Keratinocyte (primary cell): ENCODE data around the gene URAD. TPM values are rescaled to one million over a fixed set of nuclear protein-coding genes. Genes with fewer than 3 reads are reported as not detected.

Experiments
- DNase-seq: peaks from one replicate; pipeline ENCODE4 v3.0.0-alpha.2; 2011; ENCODE audit warnings: low read depth, missing footprints, low spot score
- FAIRE-seq: peaks from 2 replicates; lab custom pipeline; 2011; peaks lifted over from hg19 to GRCh38; lab: Jason Lieb, UNC
- H2AFZ ChIP-seq: 2 replicates; pipeline ENCODE4 v1.6.0; 2012; ENCODE audit warnings: low read length, control low read depth, inconsistent platforms; ENCODE audit not compliant: control insufficient read depth
- H3K27ac ChIP-seq: 2 replicates; pipeline ENCODE4 v1.5.1; 2011; ENCODE audit warnings: low read length; ENCODE audit not compliant: control insufficient read depth, insufficient read depth
- H3K27me3 ChIP-seq: 3 replicates; pipeline ENCODE4 v1.6.0; 2011; ENCODE audit warnings: low read length; ENCODE audit not compliant: control insufficient read depth, insufficient read depth; ENCODE audit errors: extremely low read depth
- H3K36me3 ChIP-seq, 2 experiments: 2 replicates in 1 of 2; 3 replicates in 1 of 2; pipeline ENCODE4 v1.5.1; 2011; ENCODE audit warnings: low read length in 2 of 2, mild to moderate bottlenecking in 1 of 2; ENCODE audit not compliant: control insufficient read depth in 2 of 2, insufficient read depth in 2 of 2; ENCODE audit errors: extremely low read depth in 1 of 2
- H3K4me1 ChIP-seq: 3 replicates; pipeline ENCODE4 v1.5.1; 2011; ENCODE audit warnings: low read length; ENCODE audit not compliant: control insufficient read depth, insufficient read depth; ENCODE audit errors: extremely low read depth
- H3K4me2 ChIP-seq: 3 replicates; pipeline ENCODE4 v1.6.0; 2011; ENCODE audit warnings: low read depth, low read length; ENCODE audit not compliant: control insufficient read depth, insufficient read depth; ENCODE audit errors: extremely low read depth
- H3K4me3 ChIP-seq, 3 experiments: fragments of 200-600 bp in 1 of 3; sonication (generic) in 1 of 3; 2 replicates in 2 of 3; 3 replicates in 1 of 3; pipeline ENCODE4 v1.5.1; 2011 to 2016; ENCODE audit warnings: low read length in 3 of 3, mild to moderate bottlenecking in 3 of 3, control low read depth in 2 of 3, inconsistent platforms in 1 of 3, low read depth in 1 of 3, mixed read lengths in 1 of 3, mixed run types in 1 of 3, moderate library complexity in 1 of 3; ENCODE audit not compliant: control insufficient read depth in 2 of 3, insufficient read depth in 2 of 3; ENCODE audit errors: extremely low read depth in 1 of 3
- H3K79me2 ChIP-seq: 2 replicates; pipeline ENCODE4 v1.6.0; 2012; ENCODE audit warnings: low read length; ENCODE audit not compliant: control insufficient read depth, insufficient read depth
- H3K9ac ChIP-seq: 3 replicates; pipeline ENCODE4 v1.6.0; 2011; ENCODE audit warnings: low read length; ENCODE audit not compliant: control insufficient read depth, insufficient read depth; ENCODE audit errors: extremely low read depth
- H3K9me1 ChIP-seq: 3 replicates; pipeline ENCODE4 v1.6.0; 2011; ENCODE audit warnings: low read length; ENCODE audit not compliant: control insufficient read depth, insufficient read depth; ENCODE audit errors: extremely low read depth
- H3K9me3 ChIP-seq: 2 replicates; pipeline ENCODE4 v1.5.1; 2012; ENCODE audit warnings: low read depth, low read length; ENCODE audit not compliant: control insufficient read depth
- H4K20me1 ChIP-seq: 3 replicates; pipeline ENCODE4 v1.6.0; 2011; ENCODE audit warnings: low read length; ENCODE audit not compliant: control insufficient read depth, insufficient read depth; ENCODE audit errors: extremely low read depth
- CTCF ChIP-seq, 3 experiments: IDR thresholded peaks in 1 of 3; conservative IDR thresholded peaks in 1 of 3; optimal IDR thresholded peaks in 1 of 3; 2 replicates in 2 of 3; 3 replicates in 1 of 3; pipeline versions ENCODE3 to v1.5.1; 2011; ENCODE audit warnings: low read length in 3 of 3, mild to moderate bottlenecking in 3 of 3, moderate library complexity in 2 of 3, control low read depth in 1 of 3, inconsistent platforms in 1 of 3; ENCODE audit not compliant: insufficient read depth in 2 of 3; ENCODE audit errors: extremely low read depth in 1 of 3
- EZH2 ChIP-seq: IDR thresholded peaks from one replicate; pipeline ENCODE4 v1.6.1; 2012; ENCODE audit warnings: inconsistent platforms, mild to moderate bottlenecking, low read length, moderate library complexity
- dilution Hi-C: fragments of 300-500 bp; cut with MboI; formaldehyde crosslinking; loops from one replicate; pipeline ENCODE4 v1.7.0; 2020; ENCODE audit warnings: low sequenced_read_pairs; ENCODE audit not compliant: extremely low pct_ligation_motif_present
- polyA plus RNA-seq, 5 experiments: library from polyadenylated mRNA; depleted of rRNA in 3 of 5; stranded (reverse) in 3 of 5; stranded (forward) in 1 of 5; unstranded in 1 of 5; fragments of >200 nt; gene quantifications; 1 replicate in 1 of 5; 2 replicates in 3 of 5; 3 replicates in 1 of 5; pipeline versions ENCODE4 v1.2.1 to v1.2.3, GENCODE V29; 2011 to 2012; ENCODE audit warnings: missing spikeins in 2 of 5, low read depth in 1 of 5, low replicate concordance in 1 of 5

Gene URAD
- polyA plus RNA-seq, 1 donor (not counting 4 experiments of a cell fraction or from before 2014, with no cell fraction given) = not detected

GRCh38 chr13:27961227-27962085 is 27.0 kb downstream of the URAD start:
- H3K27ac ChIP-seq = no peak overlapping the region
- H3K79me2 ChIP-seq = no peaks in the 10 kb centered on the region
- no peak for DNase-seq
- no peaks in the 10 kb centered on the region for H4K20me1 ChIP-seq
- TF ChIP-seq EZH2 = peak; percentile 39
- no peak for TF ChIP-seq CTCF (optimal IDR thresholded peaks at IDR 0.05 in 1 of 3, IDR thresholded peaks at IDR 0.05 in 1 of 3, conservative IDR thresholded peaks at IDR 0.05 in 1 of 3; ENCODE audit: extremely low read depth in 1 of 3, insufficient read depth in 2 of 3, low read length in 3 of 3)
- peaks cover 64% of the 10 kb centered on the region for H3K27me3 ChIP-seq
- H3K9me1 ChIP-seq = no peaks in the 10 kb centered on the region
- H3K4me2 ChIP-seq = peak overlapping the region; percentile 73
- H3K9ac ChIP-seq = no peak overlapping the region
- dilution Hi-C loops = loop anchor here (25.0 kb wide), 1 partner anchor 124 kb away; no protein-coding TSS in a partner anchor
- peaks cover 3% of the 10 kb centered on the region for H3K4me1 ChIP-seq
- no peak overlapping the region for H3K4me3 ChIP-seq
- no peak overlapping the region for H2AFZ ChIP-seq
- no peak for FAIRE-seq
- no peaks in the 10 kb centered on the region for H3K9me3 ChIP-seq
- H3K36me3 ChIP-seq = no peaks in the 10 kb centered on the region

- H3K36me3 ChIP-seq = no peaks in the 10 kb centered on the region
- H3K4me2 ChIP-seq = peak overlapping the region; percentile 73
- H3K4me3 ChIP-seq = peak overlapping the region; percentile 21 to 55 (median 39)
- no peak for DNase-seq
- H3K4me1 ChIP-seq = peaks cover 3% of the 10 kb centered on the region
- H3K9ac ChIP-seq = no peak overlapping the region
- no peaks in the 10 kb centered on the region for H3K9me3 ChIP-seq
- H4K20me1 ChIP-seq = no peaks in the 10 kb centered on the region
- H3K27me3 ChIP-seq = peaks cover 58% of the 10 kb centered on the region
- H3K27ac ChIP-seq = no peak overlapping the region
- H2AFZ ChIP-seq = no peak overlapping the region
- dilution Hi-C loops = loop anchor here (25.0 kb wide), 1 partner anchor 123 kb away; no protein-coding TSS in a partner anchor
- FAIRE-seq = no peak
- peak; percentile 75 for TF ChIP-seq EZH2
- TF ChIP-seq CTCF (optimal IDR thresholded peaks at IDR 0.05 in 1 of 3, IDR thresholded peaks at IDR 0.05 in 1 of 3, conservative IDR thresholded peaks at IDR 0.05 in 1 of 3; ENCODE audit: extremely low read depth in 1 of 3, insufficient read depth in 2 of 3, low read length in 3 of 3) = peak in 2 of 3 experiments; percentile 50 to 70
- H3K79me2 ChIP-seq = no peaks in the 10 kb centered on the region
- H3K9me1 ChIP-seq = no peaks in the 10 kb centered on the region
Observed at GRCh38 chr13:27960362-27961226, 27.9 kb downstream of the URAD start.
